Glutamatergic neuron (in vitro differentiated cells): Measurements from ENCODE around the gene ACVR1B. TPM values are rescaled to one million over a fixed set of nuclear protein-coding genes. Genes with fewer than 3 reads are reported as not detected.

Experiments used
- DNase-seq: peaks from one replicate; pipeline ENCODE4 v3.0.0; 2022
- H3K27ac Mint-ChIP-seq: one replicate; pipeline ENCODE4 v1.8.0; 2020; ENCODE audit warnings: mild to moderate bottlenecking, mixed read lengths, inconsistent platforms; ENCODE audit not compliant: unreplicated experiment
- H3K27me3 Mint-ChIP-seq: one replicate; pipeline ENCODE4 v1.8.0; 2020; ENCODE audit warnings: mild to moderate bottlenecking, moderate library complexity, mixed read lengths, inconsistent platforms; ENCODE audit not compliant: unreplicated experiment
- H3K36me3 Mint-ChIP-seq: one replicate; pipeline ENCODE4 v1.8.0; 2020; ENCODE audit warnings: mild to moderate bottlenecking, mixed read lengths, inconsistent platforms; ENCODE audit not compliant: unreplicated experiment
- H3K4me1 Mint-ChIP-seq: one replicate; pipeline ENCODE4 v1.8.0; 2020; ENCODE audit warnings: mild to moderate bottlenecking, low read depth, mixed read lengths, inconsistent platforms; ENCODE audit not compliant: unreplicated experiment
- H3K4me3 Mint-ChIP-seq: one replicate; pipeline ENCODE4 v1.8.0; 2020; ENCODE audit warnings: mild to moderate bottlenecking, mixed read lengths, inconsistent platforms; ENCODE audit not compliant: unreplicated experiment
- H3K9me3 Mint-ChIP-seq: one replicate; pipeline ENCODE4 v1.8.0; 2020; ENCODE audit warnings: mild to moderate bottlenecking, moderate library complexity, mixed read lengths, inconsistent platforms; ENCODE audit not compliant: unreplicated experiment
- total RNA-seq: library from RNA; stranded (reverse); fragmentation: NEBNext Ultra II Directional; extraction: Animal tissue kit (Norgen Biotek cat#: 25700); gene quantifications from one replicate; pipeline ENCODE4 v1.2.1, GENCODE V29; 2021; ENCODE audit not compliant: unreplicated experiment
- TF ChIP-seq, protein P1 (sequence below): fragments of 200-600 bp; sonication (generic); IDR thresholded peaks from one replicate; pipeline ENCODE4 v1.5.0; 2021; ENCODE audit not compliant: partially characterized antibody, unreplicated experiment

The ACVR1B gene
- total RNA-seq, 1 donor from 2014 or later, result 50.2 TPM

DNA sequence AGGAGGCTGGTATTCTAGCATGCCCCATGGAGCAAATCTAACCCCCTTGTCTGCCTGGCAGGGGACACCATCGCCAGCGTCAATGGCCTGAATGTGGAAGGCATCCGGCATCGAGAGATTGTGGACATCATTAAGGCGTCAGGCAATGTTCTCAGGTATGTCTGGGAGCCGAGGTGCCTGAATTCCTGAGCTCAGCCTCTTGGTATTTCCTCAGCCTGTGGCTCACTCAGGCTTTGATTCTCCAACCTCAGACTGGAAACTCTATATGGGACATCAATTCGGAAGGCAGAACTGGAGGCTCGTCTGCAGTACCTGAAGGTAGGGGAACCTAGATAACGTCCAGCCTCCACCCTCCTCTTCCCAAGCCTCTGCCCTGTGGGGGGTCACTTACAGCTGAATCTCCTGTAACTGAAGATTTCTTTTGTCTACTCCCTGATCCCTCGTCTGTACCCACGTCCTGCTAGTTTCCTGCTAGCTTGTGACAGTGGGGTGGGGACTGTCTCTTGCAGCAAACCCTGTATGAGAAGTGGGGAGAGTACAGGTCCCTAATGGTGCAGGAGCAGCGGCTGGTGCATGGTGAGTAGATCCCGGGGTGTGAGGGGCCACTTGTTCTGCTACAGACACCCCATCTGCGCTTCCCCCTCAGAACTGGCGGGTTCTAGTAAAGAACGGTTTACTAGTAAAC, 62.3 kb downstream of the ACVR1B start:
- Mint-ChIP-seq H3K4me1 (peaks cover 20% of the 10 kb centered on the region), H3K27ac (no peak overlapping the region), H3K27me3 (peaks cover 10% of the 10 kb centered on the region), H3K4me3 (no peak overlapping the region), H3K36me3 (peaks cover 4% of the 10 kb centered on the region), H3K9me3 (peaks cover 1% of the 10 kb centered on the region)
- TF ChIP-seq, protein P1, sequence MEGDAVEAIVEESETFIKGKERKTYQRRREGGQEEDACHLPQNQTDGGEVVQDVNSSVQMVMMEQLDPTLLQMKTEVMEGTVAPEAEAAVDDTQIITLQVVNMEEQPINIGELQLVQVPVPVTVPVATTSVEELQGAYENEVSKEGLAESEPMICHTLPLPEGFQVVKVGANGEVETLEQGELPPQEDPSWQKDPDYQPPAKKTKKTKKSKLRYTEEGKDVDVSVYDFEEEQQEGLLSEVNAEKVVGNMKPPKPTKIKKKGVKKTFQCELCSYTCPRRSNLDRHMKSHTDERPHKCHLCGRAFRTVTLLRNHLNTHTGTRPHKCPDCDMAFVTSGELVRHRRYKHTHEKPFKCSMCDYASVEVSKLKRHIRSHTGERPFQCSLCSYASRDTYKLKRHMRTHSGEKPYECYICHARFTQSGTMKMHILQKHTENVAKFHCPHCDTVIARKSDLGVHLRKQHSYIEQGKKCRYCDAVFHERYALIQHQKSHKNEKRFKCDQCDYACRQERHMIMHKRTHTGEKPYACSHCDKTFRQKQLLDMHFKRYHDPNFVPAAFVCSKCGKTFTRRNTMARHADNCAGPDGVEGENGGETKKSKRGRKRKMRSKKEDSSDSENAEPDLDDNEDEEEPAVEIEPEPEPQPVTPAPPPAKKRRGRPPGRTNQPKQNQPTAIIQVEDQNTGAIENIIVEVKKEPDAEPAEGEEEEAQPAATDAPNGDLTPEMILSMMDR, result no peak
- DNase-seq, result no peak

DNA sequence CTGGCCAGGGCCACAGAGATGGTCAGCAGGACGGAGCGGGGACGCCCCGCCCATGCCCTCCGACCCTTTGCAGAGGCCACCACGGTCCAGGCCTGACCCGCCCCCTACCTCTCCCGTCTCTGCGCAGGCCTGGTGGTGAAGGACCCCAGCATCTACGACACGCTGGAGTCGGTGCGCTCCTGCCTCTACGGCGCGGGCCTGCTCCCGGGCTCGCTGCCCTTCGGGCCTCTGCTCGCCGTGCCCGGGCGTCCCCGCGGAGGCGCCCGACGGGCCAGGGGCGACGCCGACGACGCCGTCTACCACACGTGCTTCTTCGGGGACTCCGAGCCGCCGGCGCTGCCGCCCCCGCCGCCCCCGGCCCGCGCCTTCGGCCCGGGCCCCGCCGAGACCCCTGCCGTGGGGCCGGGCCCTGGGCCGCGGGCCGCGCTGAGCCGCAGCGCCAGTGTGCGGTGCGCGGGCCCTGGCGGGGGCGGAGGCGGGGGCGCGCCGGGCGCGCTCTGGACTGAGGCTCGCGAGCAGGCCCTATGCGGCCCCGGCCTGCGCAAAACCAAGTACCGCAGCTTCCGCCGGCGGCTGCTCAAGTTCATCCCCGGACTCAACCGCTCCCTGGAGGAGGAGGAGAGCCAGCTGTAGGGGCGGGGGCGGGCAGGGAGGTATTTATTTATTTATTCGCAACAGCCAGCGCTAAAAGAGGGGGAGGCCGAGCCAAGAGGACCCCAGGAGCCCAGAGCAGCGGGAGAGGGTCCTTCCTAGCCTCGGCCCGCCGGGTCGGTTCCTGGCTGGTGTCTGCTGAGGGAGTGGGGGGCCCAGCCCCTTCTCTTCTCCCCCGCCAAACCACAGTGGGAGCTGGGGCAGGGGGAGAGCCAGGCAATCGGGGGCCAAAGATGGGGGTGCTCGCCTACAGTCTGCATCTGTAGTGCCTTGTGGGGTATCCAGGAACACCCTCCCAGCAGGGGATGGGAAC, 63.4 kb downstream of the ACVR1B start:
- Mint-ChIP-seq H3K27me3 (peaks cover 10% of the 10 kb centered on the region), H3K27ac (no peak overlapping the region)
- DNase-seq, result peak; percentile 45

DNA sequence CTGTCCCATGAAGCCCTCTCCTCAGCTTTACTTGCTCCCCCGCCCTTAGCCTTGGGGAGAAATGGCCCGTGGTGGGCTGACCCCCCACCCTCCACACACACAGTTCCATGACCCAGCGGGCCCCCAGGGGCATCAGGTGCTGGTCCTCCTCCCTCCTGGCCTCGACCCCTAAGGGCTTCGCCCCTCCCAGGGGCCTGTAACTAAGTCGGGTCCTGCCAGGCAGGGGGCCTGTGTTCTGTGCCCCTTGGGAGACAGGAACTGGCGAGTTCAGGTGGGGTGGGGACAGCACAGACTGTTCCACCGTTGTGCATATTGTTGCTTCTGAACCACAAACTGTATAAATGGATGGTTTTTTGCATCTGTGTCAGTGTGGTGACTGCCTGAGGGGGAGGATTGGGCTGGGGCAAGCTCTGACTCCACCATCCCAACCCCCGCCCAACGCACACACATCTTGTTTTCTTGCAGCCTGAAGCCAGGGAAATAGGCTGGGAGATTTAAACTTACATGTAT, 64.1 kb downstream of the ACVR1B start:
- Mint-ChIP-seq H3K4me1 (peaks cover 26% of the 10 kb centered on the region), H3K27me3 (peaks cover 17% of the 10 kb centered on the region), H3K4me3 (peak overlapping the region; percentile 30), H3K9me3 (peaks cover 5% of the 10 kb centered on the region), H3K36me3 (peaks cover 4% of the 10 kb centered on the region), H3K27ac (no peak overlapping the region)
- TF ChIP-seq, protein P1, result no peak
- no peak for DNase-seq

More for the DNA sequence above, 63.4 kb downstream of the ACVR1B start:
- H3K4me1 Mint-ChIP-seq, result peaks cover 21% of the 10 kb centered on the region
- peaks cover 4% of the 10 kb centered on the region for H3K36me3 Mint-ChIP-seq
- H3K9me3 Mint-ChIP-seq, result peaks cover 1% of the 10 kb centered on the region
- TF ChIP-seq, protein P1, result no peak
- no peak overlapping the region for H3K4me3 Mint-ChIP-seq

DNA sequence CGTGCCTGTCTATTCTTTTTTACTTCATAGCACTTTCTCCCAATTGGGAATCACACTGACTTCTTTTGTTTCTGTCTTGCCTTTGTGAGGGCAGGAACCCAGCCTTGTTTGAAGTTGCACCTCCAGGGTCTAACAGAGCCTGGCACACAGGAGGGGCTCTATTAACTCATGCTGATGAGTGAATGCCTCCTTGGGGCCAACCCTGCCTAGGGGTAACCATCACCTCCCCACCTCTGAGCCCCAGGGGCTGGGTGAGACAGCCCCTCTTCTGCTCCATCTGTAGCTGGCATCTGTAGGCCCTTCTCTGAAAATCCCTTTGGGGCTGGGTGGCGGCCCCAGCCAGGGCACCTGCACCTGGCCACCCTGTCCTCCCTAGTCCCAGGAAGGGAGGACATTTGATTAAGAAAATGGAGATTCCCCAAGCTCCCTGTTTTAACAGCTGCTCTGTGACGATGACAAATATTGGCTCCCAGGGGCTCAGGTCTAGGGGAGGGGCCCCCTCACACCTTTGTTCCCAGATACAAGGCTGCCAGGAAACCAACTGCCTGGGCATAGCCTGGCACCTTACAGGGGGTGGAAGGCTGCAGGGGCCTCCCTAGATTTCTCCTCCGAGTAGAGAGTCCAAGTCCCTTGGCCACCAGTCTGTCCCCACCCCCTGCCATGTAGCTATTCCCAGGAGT, 67.1 kb downstream of the ACVR1B start:
- TF ChIP-seq, protein P1, result no peak
- Mint-ChIP-seq H3K27ac (no peak overlapping the region), H3K4me3 (no peak overlapping the region), H3K27me3 (peaks cover 15% of the 10 kb centered on the region), H3K4me1 (peaks cover 21% of the 10 kb centered on the region), H3K9me3 (peaks cover 6% of the 10 kb centered on the region), H3K36me3 (peaks cover 4% of the 10 kb centered on the region)
- no peak for DNase-seq
